GM12878 (cell line): ENCODE results near the gene CEACAM1. TPM values are rescaled to one million over a fixed set of nuclear protein-coding genes. Genes with fewer than 3 reads are reported as not detected.

Experiments used
- ATAC-seq: fragments of 200-7000 bp; cut with Tn5 transposase; 3 replicates; pipeline ENCODE4 v1.9.1; 2020; ENCODE audit warnings: mild to moderate bottlenecking, moderate library complexity
- BruUV-seq: library from RNA; stranded (reverse); fragments of 400-500 nt; replicated peaks from 2 replicates; lab custom pipeline; 2021; lab: Mats Ljungman, UMichigan
- CTCF ChIA-PET: fragments of 300-600 bp; sonication (Branson Sonifier 250); formaldehyde crosslinking; extraction: SDS; loops from one replicate; lab custom pipeline; 2021; ENCODE audit warnings: inconsistent platforms; lab: Yijun Ruan, JAX
- POLR2A ChIA-PET: fragments of 350-600 bp; formaldehyde crosslinking; extraction: SDS; loops from one replicate; lab custom pipeline; 2021; ENCODE audit warnings: inconsistent platforms; lab: Charles Lee
- RAD21 ChIA-PET: fragments of 300-600 bp; sonication (Branson Sonifier 250); formaldehyde crosslinking; loops from one replicate; lab custom pipeline; 2023; ENCODE audit warnings: antibody characterized with exemption; ENCODE audit not compliant: unreplicated experiment; lab: Charles Lee
- SMC1A ChIA-PET: fragments of 300-600 bp; sonication (Branson Sonifier 250); formaldehyde crosslinking; loops from one replicate; lab custom pipeline; 2023; ENCODE audit not compliant: unreplicated experiment, uncharacterized antibody; lab: Charles Lee
- DNase-seq: peaks from one replicate; pipeline ENCODE4 v3.0.0-alpha.2; 2011; ENCODE audit warnings: low read depth, low spot score
- FAIRE-seq: peaks from 3 replicates; lab custom pipeline; 2011; peaks lifted over from hg19 to GRCh38; lab: Jason Lieb, UNC
- H2AFZ ChIP-seq: 2 replicates; pipeline ENCODE4 v1.6.0; 2011; ENCODE audit warnings: low read depth, low read length, control low read depth; ENCODE audit not compliant: control insufficient read depth
- H3K27ac ChIP-seq: 2 replicates; pipeline ENCODE4 v1.5.1; 2011; ENCODE audit warnings: control low read depth; ENCODE audit not compliant: control insufficient read depth, insufficient read depth
- H3K27me3 ChIP-seq, 2 experiments: replicated peaks in 1 of 2; 2 replicates each; pipeline versions ENCODE4 v1.6.0 to v1.6.1; 2011; ENCODE audit warnings: low read length in 1 of 2; ENCODE audit not compliant: control insufficient read depth in 2 of 2, insufficient read depth in 2 of 2
- H3K36me3 ChIP-seq, 2 experiments: 2 replicates each; pipeline ENCODE4 v1.5.1; 2011; ENCODE audit warnings: low read length in 1 of 2; ENCODE audit not compliant: control insufficient read depth in 2 of 2, insufficient read depth in 2 of 2
- H3K4me1 ChIP-seq: 2 replicates; pipeline ENCODE4 v1.6.1; 2011; ENCODE audit warnings: mild to moderate bottlenecking, low read length, moderate library complexity, mixed read lengths; ENCODE audit not compliant: control insufficient read depth, insufficient read depth
- H3K4me2 ChIP-seq: 2 replicates; pipeline ENCODE4 v1.6.0; 2011; ENCODE audit warnings: control low read depth; ENCODE audit not compliant: control insufficient read depth, insufficient read depth
- H3K4me3 ChIP-seq: fragments of 200-600 bp; sonication (generic); 2 replicates; pipeline ENCODE4 v1.5.1; 2016
- H3K79me2 ChIP-seq: 2 replicates; pipeline ENCODE4 v1.6.0; 2011; ENCODE audit warnings: low read length; ENCODE audit not compliant: control insufficient read depth, insufficient read depth
- H3K9ac ChIP-seq: 2 replicates; pipeline ENCODE4 v1.8.0; 2011; ENCODE audit warnings: low read length, control low read depth, mixed read lengths; ENCODE audit not compliant: control insufficient read depth, insufficient read depth
- H3K9me3 ChIP-seq: replicated peaks from 3 replicates; pipeline ENCODE4 v1.5.1; 2011; ENCODE audit warnings: mild to moderate bottlenecking, low read length; ENCODE audit not compliant: control insufficient read depth, insufficient read depth
- H4K20me1 ChIP-seq: 2 replicates; pipeline ENCODE4 v1.6.0; 2011; ENCODE audit not compliant: control insufficient read depth, insufficient read depth
- BCLAF1 ChIP-seq: fragments of 450-650 bp; IDR thresholded peaks from 2 replicates; pipeline ENCODE4 v1.6.1; 2017; ENCODE audit warnings: antibody characterized with exemption, mild to moderate bottlenecking, moderate library complexity
- BHLHE40 ChIP-seq, 2 experiments: fragments of 450-650 bp in 1 of 2; IDR thresholded peaks; 2 replicates each; pipeline ENCODE4 v1.6.1; 2011 to 2017; ENCODE audit warnings: low read depth in 2 of 2, borderline replicate concordance in 1 of 2, improper control_type of control experiment in 1 of 2, low read length in 1 of 2, mild to moderate bottlenecking in 1 of 2
- CBFB ChIP-seq: IDR thresholded peaks from 2 replicates; pipeline ENCODE4 v1.6.1; 2016; ENCODE audit warnings: antibody characterized with exemption, low read depth
- CHD1 ChIP-seq: IDR thresholded peaks from 2 replicates; pipeline ENCODE4 v1.6.1; 2012; ENCODE audit warnings: low read depth, low read length, improper control_type of control experiment
- ESRRA ChIP-seq: IDR thresholded peaks from 2 replicates; pipeline ENCODE4 v1.6.1; 2012; ENCODE audit warnings: mild to moderate bottlenecking, low read length, improper control_type of control experiment
- KAT2A ChIP-seq: conservative IDR thresholded peaks from 2 replicates; pipeline ENCODE4 v1.6.1; 2011; ENCODE audit warnings: low read depth, low read length; ENCODE audit not compliant: control insufficient read depth
- LARP7 ChIP-seq: fragments of 450-650 bp; IDR thresholded peaks from 2 replicates; pipeline ENCODE4 v1.6.1; 2017; ENCODE audit warnings: mild to moderate bottlenecking
- RAD51 ChIP-seq: fragments of 450-650 bp; IDR thresholded peaks from 2 replicates; pipeline ENCODE4 v1.6.1; 2016; ENCODE audit warnings: moderate library complexity, mild to moderate bottlenecking, inconsistent platforms
- RELB ChIP-seq: fragments of 450-650 bp; IDR thresholded peaks from 2 replicates; pipeline ENCODE4 v1.6.1; 2017; ENCODE audit warnings: low read depth, mild to moderate bottlenecking, moderate library complexity
- SUZ12 ChIP-seq: fragments of 200-600 bp; sonication (generic); IDR thresholded peaks from one replicate; pipeline ENCODE4 v1.6.1; 2018; ENCODE audit warnings: antibody characterized with exemption, mild to moderate bottlenecking; ENCODE audit not compliant: unreplicated experiment
- WRNIP1 ChIP-seq: IDR thresholded peaks from 2 replicates; pipeline ENCODE4 v1.6.1; 2011; ENCODE audit warnings: low read depth, low read length, improper control_type of control experiment, borderline replicate concordance
- ZBTB40 ChIP-seq: fragments of 450-650 bp; IDR thresholded peaks from 2 replicates; pipeline ENCODE4 v1.6.1; 2016; ENCODE audit warnings: mild to moderate bottlenecking, moderate library complexity, borderline replicate concordance
- in situ Hi-C: fragments of 300-500 bp; cut with MboI; formaldehyde crosslinking; loops from 9 replicates; pipeline ENCODE4 v1.14.3; 2018; ENCODE audit warnings: mixed read lengths
- intact Hi-C: fragments of 100-400 bp; cut with micrococcal nuclease; formaldehyde crosslinking; loops from one replicate; pipeline ENCODE4 v1.14.2; 2022; ENCODE audit not compliant: unreplicated experiment
- polyA plus RNA-seq, 11 experiments: library from polyadenylated mRNA; depleted of rRNA in 4 of 11; unstranded in 6 of 11; stranded (reverse) in 5 of 11; fragments of >200 nt; fragmentation: Nextera tagmentation in 4 of 11; fragmentation: Illumina TruSeq in 1 of 11; extraction: Ambion mirVana in 4 of 11; extraction: Trizol in 1 of 11; gene quantifications; 1 replicate in 1 of 11; 2 replicates in 10 of 11; pipeline versions ENCODE4 v1.2.1 to v1.2.3, GENCODE V29; 2011 to 2016; ENCODE audit warnings: inconsistent platforms in 2 of 11, missing spikeins in 2 of 11, low read depth in 1 of 11
- total RNA-seq, 4 experiments: library from RNA; depleted of rRNA in 3 of 4; stranded (reverse); fragments of >200 nt in 3 of 4; fragmentation: Illumina TruSeq in 1 of 4; extraction: Trizol in 1 of 4; gene quantifications; 2 replicates each; pipeline versions ENCODE4 v1.2.1 to v1.2.3, GENCODE V29; 2013 to 2021

The CEACAM1 gene
- total and polyA plus RNA-seq, 10 of the 15 experiments (the other 5 are each of a cell fraction or from before 2014, with no cell fraction given): 3.9 to 24.0 (median 6.5) TPM

- no peak for TF ChIP-seq BCLAF1
These were observed 16.9 kb downstream of the CEACAM1 start (continued) for GRCh38 chr19:42511340-42511739.

GRCh38 chr19:42508892-42509444 is 19.3 kb downstream of the CEACAM1 start:
- SMC1A ChIA-PET: interaction anchor here (1.8 to 8.0 kb wide), 4 partner anchors 11 to 42 kb away, joined by 5 to 78 read pairs (median 13); partner anchors contain the start of gene CEACAM1
- TF ChIP-seq RAD51 (no peak), WRNIP1 (no peak), RELB (peak; percentile 36; the same call in 1 of the 2 replicates), KAT2A (no peak), BHLHE40 (IDR thresholded peaks at IDR 0.05; ENCODE audit: borderline replicate concordance in 1 of 2, low read depth in 2 of 2, low read length in 1 of 2) (0 out of 4 replicates have a peak, but pooled peaks of 1 of the 2 experiments have one; percentile 28), CHD1 (no peak), CBFB (no peak), ESRRA (no peak), ZBTB40 (no peak), LARP7 (no peak), SUZ12 (no peak)

More at GRCh38 chr19:42508892-42509444, 19.3 kb downstream of the CEACAM1 start:
- Histone ChIP-seq H3K4me1 (peaks cover 36% of the 10 kb centered on the region), H3K9ac (no peak overlapping the region), H3K4me2 (0 out of 2 replicates have a peak overlapping the region, but pooled peaks have one; percentile 44), H2AFZ (no peak overlapping the region), H3K79me2 (no peaks in the 10 kb centered on the region), H3K9me3 (no peaks in the 10 kb centered on the region), H3K27me3 (no peaks in the 10 kb centered on the region), H3K36me3 (no peaks in the 10 kb centered on the region), H4K20me1 (no peaks in the 10 kb centered on the region), H3K27ac (no peak overlapping the region), H3K4me3 (no peak overlapping the region)
- FAIRE-seq (no peak), ATAC-seq (peak; percentile 41), DNase-seq (no peak)
- RAD21 ChIA-PET: interaction anchor here (0.7 to 4.4 kb wide), 6 partner anchors 11 to 58 kb away, joined by 3 to 25 read pairs (median 8); partner anchors contain the start of gene CEACAM1
- POLR2A ChIA-PET: interaction anchor here (1.0 to 3.8 kb wide), 2 partner anchors 11 to 19 kb away, joined by 3 to 27 read pairs; partner anchors contain the start of gene CEACAM1
- in situ Hi-C loops: no loop called here
- CTCF ChIA-PET: interaction anchor here (0.8 to 2.5 kb wide), 9 partner anchors 10 to 109 kb away, joined by 3 to 13 read pairs (median 5); partner anchors contain the start of gene CEACAM1
- BruUV-seq: no TSS peak
- intact Hi-C loops: no loop called here
